Suprapubic skin (tissue), 4 donors: ENCODE results near the gene TRDN. TPM values are rescaled to one million over a fixed set of nuclear protein-coding genes. Genes with fewer than 3 reads are reported as not detected.

Source experiments
- DNase-seq, 2 donors: peaks; one replicate each; pipeline ENCODE4 v3.0.0-alpha.2; 2019; ENCODE audit warnings: low spot score in 2 of 2
- H3K27ac ChIP-seq: fragments of 200-600 bp; sonication (generic); one replicate; pipeline ENCODE4 v1.5.1; 2019
- H3K27me3 ChIP-seq: fragments of 200-600 bp; sonication (generic); one replicate; pipeline ENCODE4 v1.5.1; 2019
- H3K36me3 ChIP-seq: fragments of 200-600 bp; sonication (generic); one replicate; pipeline ENCODE4 v1.5.1; 2019
- H3K4me1 ChIP-seq: fragments of 200-600 bp; sonication (generic); one replicate; pipeline ENCODE4 v1.5.1; 2019
- H3K4me3 ChIP-seq: fragments of 200-600 bp; sonication (generic); one replicate; pipeline ENCODE4 v1.5.1; 2019; ENCODE audit warnings: mild to moderate bottlenecking
- H3K9me3 ChIP-seq: fragments of 200-600 bp; sonication (generic); one replicate; pipeline ENCODE4 v1.5.1; 2019
- CTCF ChIP-seq, 2 donors: fragments of 200-600 bp in 1 of 2; fragments of 450-650 bp in 1 of 2; sonication (generic) in 1 of 2; IDR thresholded peaks; one replicate each; pipeline ENCODE4 v1.5.1; 2016 to 2019; ENCODE audit warnings: antibody characterized with exemption in 2 of 2, mild to moderate bottlenecking in 1 of 2, moderate library complexity in 1 of 2
- EP300 ChIP-seq: sonication (generic); formaldehyde crosslinking; IDR thresholded peaks from one replicate; pipeline ENCODE4 v1.6.1; 2017; ENCODE audit warnings: antibody characterized with exemption
- POLR2A ChIP-seq, 2 donors: fragments of 450-650 bp; IDR thresholded peaks; one replicate each; pipeline ENCODE4 v1.6.1; 2017; ENCODE audit warnings: antibody characterized with exemption in 2 of 2, mild to moderate bottlenecking in 2 of 2, moderate library complexity in 2 of 2
- POLR2AphosphoS5 ChIP-seq, 3 donors: sonication (generic); formaldehyde crosslinking; IDR thresholded peaks; one replicate each; pipeline ENCODE4 v1.6.1; 2017; ENCODE audit warnings: antibody characterized with exemption in 3 of 3
- WGBS: methylation state at CpG from one replicate; pipeline ENCODE4 v1.1.5; 2018; 5-methylcytosine and 5-hydroxymethylcytosine counted together
- total RNA-seq, 4 donors: library from RNA; depleted of rRNA; stranded (reverse); fragments of >200 nt; gene quantifications; one replicate each; pipeline ENCODE4 v1.1.0, GENCODE V29; 2016

Gene TRDN
- not detected for total RNA-seq

GRCh38 chr6:123636782-123637181, at the start of gene TRDN:
TRDN (minus strand) TSS chr6:123636950; CDS start chr6:123636775, 175 bp downstream.
- Histone ChIP-seq H3K4me3 (no peak within 1 kb of the TSS), H3K36me3 (no peaks in the 10 kb centered on the region), H3K27ac (no peak within 1 kb of the TSS), H3K27me3 (no peaks in the 10 kb centered on the region), H3K9me3 (no peaks in the 10 kb centered on the region), H3K4me1 (no peaks in the 10 kb centered on the region)
- DNase-seq: no peak
- TF ChIP-seq EP300: no peak
- TF ChIP-seq CTCF (IDR thresholded peaks at IDR 0.05): no peak
- WGBS: 72% methylated on average over 3 of the region's 3 CpGs

GRCh38 chr6:123681957-123682462, 45.3 kb upstream of the TRDN start:
- Histone ChIP-seq H3K27ac (no peak overlapping the region), H3K9me3 (no peaks in the 10 kb centered on the region), H3K4me1 (no peaks in the 10 kb centered on the region), H3K27me3 (no peaks in the 10 kb centered on the region), H3K4me3 (no peak overlapping the region), H3K36me3 (no peaks in the 10 kb centered on the region)
- DNase-seq: no peak
- TF ChIP-seq POLR2AphosphoS5 (IDR thresholded peaks at IDR 0.05): no peak
- no peak for TF ChIP-seq EP300
- no peak for TF ChIP-seq CTCF (IDR thresholded peaks at IDR 0.05)
- TF ChIP-seq POLR2A (IDR thresholded peaks at IDR 0.05): no peak
- WGBS: 78% methylated on average over 1 of the region's 1 CpG

GRCh38 chr6:123677897-123678296, 41.1 kb upstream of the TRDN start:
- Histone ChIP-seq H3K27ac (no peak overlapping the region), H3K36me3 (no peaks in the 10 kb centered on the region), H3K4me1 (no peaks in the 10 kb centered on the region), H3K9me3 (no peaks in the 10 kb centered on the region), H3K27me3 (no peaks in the 10 kb centered on the region), H3K4me3 (no peak overlapping the region)
- 81% methylated on average over 4 of the region's 4 CpGs for WGBS
- TF ChIP-seq POLR2AphosphoS5 (IDR thresholded peaks at IDR 0.05) (no peak), CTCF (IDR thresholded peaks at IDR 0.05) (no peak), POLR2A (IDR thresholded peaks at IDR 0.05) (no peak), EP300 (no peak)
- no peak for DNase-seq

- Histone ChIP-seq H3K9me3 (no peaks in the 10 kb centered on the region), H3K27ac (no peak overlapping the region), H3K27me3 (no peaks in the 10 kb centered on the region), H3K36me3 (no peaks in the 10 kb centered on the region), H3K4me3 (no peak overlapping the region), H3K4me1 (no peaks in the 10 kb centered on the region)
- TF ChIP-seq POLR2AphosphoS5 (IDR thresholded peaks at IDR 0.05) (no peak), EP300 (no peak), CTCF (IDR thresholded peaks at IDR 0.05) (no peak), POLR2A (IDR thresholded peaks at IDR 0.05) (no peak)
- no peak for DNase-seq
- WGBS: 78% methylated on average over 1 of the region's 1 CpG
Measured at GRCh38 chr6:123676793-123677192, 40.0 kb upstream of the TRDN start.

GRCh38 chr6:123668965-123669591, 32.3 kb upstream of the TRDN start:
- H3K4me3 ChIP-seq: no peak overlapping the region
- H3K9me3 ChIP-seq: no peaks in the 10 kb centered on the region
- no peaks in the 10 kb centered on the region for H3K4me1 ChIP-seq
- DNase-seq: no peak
- WGBS: 74% methylated on average over 3 of the region's 3 CpGs
- TF ChIP-seq POLR2AphosphoS5 (IDR thresholded peaks at IDR 0.05): no peak
- H3K36me3 ChIP-seq: no peaks in the 10 kb centered on the region
- H3K27ac ChIP-seq: no peak overlapping the region
- H3K27me3 ChIP-seq: no peaks in the 10 kb centered on the region

- Histone ChIP-seq H3K27ac (no peak overlapping the region), H3K9me3 (no peaks in the 10 kb centered on the region), H3K27me3 (no peaks in the 10 kb centered on the region), H3K4me1 (no peaks in the 10 kb centered on the region), H3K36me3 (no peaks in the 10 kb centered on the region), H3K4me3 (no peak overlapping the region)
- DNase-seq: no peak
- WGBS: 85% methylated on average over 6 of the region's 6 CpGs
- TF ChIP-seq POLR2AphosphoS5 (IDR thresholded peaks at IDR 0.05) (no peak), EP300 (no peak), POLR2A (IDR thresholded peaks at IDR 0.05) (no peak), CTCF (IDR thresholded peaks at IDR 0.05) (no peak)
Measured at GRCh38 chr6:123668063-123668462, 31.3 kb upstream of the TRDN start.
